CD4-positive, alpha-beta T cell treated with Interleukin-21 for 1 hour (primary cell): ENCODE measurements around the gene LRRC74A.

Source experiments
- DNase-seq: peaks from one replicate; pipeline ENCODE4 v3.0.0-alpha.2; 2020

The LRRC74A gene

GRCh38 chr14:76855066-76855465 lies 28.9 kb downstream of the LRRC74A start:
- DNase-seq = no peak

GRCh38 chr14:76856769-76857168 lies 30.6 kb downstream of the LRRC74A start:
- DNase-seq = no peak

- DNase-seq = no peak
These were observed 35.5 kb downstream of the LRRC74A start for GRCh38 chr14:76861574-76862255.

GRCh38 chr14:76862546-76863282 lies 36.5 kb downstream of the LRRC74A start:
- DNase-seq = no peak

- DNase-seq = peak; percentile 15
These were observed 37.7 kb downstream of the LRRC74A start for GRCh38 chr14:76863724-76864407.

GRCh38 chr14:76866456-76866855 lies 40.2 kb downstream of the LRRC74A start:
- DNase-seq = no peak

- DNase-seq = peak; percentile 15
These were observed 41.6 kb downstream of the LRRC74A start for GRCh38 chr14:76867516-76868453.

- DNase-seq = no peak
These were observed 42.4 kb downstream of the LRRC74A start for GRCh38 chr14:76868454-76869170.

GRCh38 chr14:76870166-76870565 lies 44.0 kb downstream of the LRRC74A start:
- no peak for DNase-seq

- DNase-seq = peak; percentile 74
These were observed 46.7 kb downstream of the LRRC74A start for GRCh38 chr14:76872796-76873432.

GRCh38 chr14:76874734-76875133 lies 48.5 kb downstream of the LRRC74A start:
- no peak for DNase-seq

GRCh38 chr14:76876076-76876475 lies 49.9 kb downstream of the LRRC74A start:
- DNase-seq = peak; percentile 57

- DNase-seq = no peak
These were observed 51.7 kb downstream of the LRRC74A start for GRCh38 chr14:76877871-76878270.

GRCh38 chr14:76880449-76880848 lies 54.2 kb downstream of the LRRC74A start:
- DNase-seq = no peak

- no peak for DNase-seq
These were observed 55.1 kb downstream of the LRRC74A start for GRCh38 chr14:76881348-76881747.

GRCh38 chr14:76882651-76883050 lies 56.4 kb downstream of the LRRC74A start:
- DNase-seq = no peak

- no peak for DNase-seq
These were observed 57.2 kb downstream of the LRRC74A start for GRCh38 chr14:76883447-76883846.

- no peak for DNase-seq
These were observed 58.2 kb downstream of the LRRC74A start for GRCh38 chr14:76884394-76884793.

- no peak for DNase-seq
These were observed 58.7 kb downstream of the LRRC74A start for GRCh38 chr14:76884853-76885276.

GRCh38 chr14:76887191-76887590 lies 61.0 kb downstream of the LRRC74A start:
- DNase-seq = no peak

GRCh38 chr14:76891391-76891790 lies 65.2 kb downstream of the LRRC74A start:
- no peak for DNase-seq

GRCh38 chr14:76894308-76894707 lies 68.1 kb downstream of the LRRC74A start:
- DNase-seq = no peak
